GM12878 (cell line): Measurements from ENCODE around the gene PLD4. TPM values are rescaled to one million over a fixed set of nuclear protein-coding genes. Genes with fewer than 3 reads are reported as not detected.

ENCODE experiments used
- ATAC-seq: fragments of 200-7000 bp; cut with Tn5 transposase; 3 replicates; pipeline ENCODE4 v1.9.1; 2020; ENCODE audit warnings: mild to moderate bottlenecking, moderate library complexity
- BruUV-seq: library from RNA; stranded (reverse); fragments of 400-500 nt; replicated peaks from 2 replicates; lab custom pipeline; 2021; lab: Mats Ljungman, UMichigan
- CTCF ChIA-PET: fragments of 300-600 bp; sonication (Branson Sonifier 250); formaldehyde crosslinking; extraction: SDS; loops from one replicate; lab custom pipeline; 2021; ENCODE audit warnings: inconsistent platforms; lab: Yijun Ruan, JAX
- POLR2A ChIA-PET: fragments of 350-600 bp; formaldehyde crosslinking; extraction: SDS; loops from one replicate; lab custom pipeline; 2021; ENCODE audit warnings: inconsistent platforms; lab: Charles Lee
- RAD21 ChIA-PET: fragments of 300-600 bp; sonication (Branson Sonifier 250); formaldehyde crosslinking; loops from one replicate; lab custom pipeline; 2023; ENCODE audit warnings: antibody characterized with exemption; ENCODE audit not compliant: unreplicated experiment; lab: Charles Lee
- SMC1A ChIA-PET: fragments of 300-600 bp; sonication (Branson Sonifier 250); formaldehyde crosslinking; loops from one replicate; lab custom pipeline; 2023; ENCODE audit not compliant: unreplicated experiment, uncharacterized antibody; lab: Charles Lee
- DNase-seq: peaks from one replicate; pipeline ENCODE4 v3.0.0-alpha.2; 2011; ENCODE audit warnings: low read depth, low spot score
- FAIRE-seq: peaks from 3 replicates; lab custom pipeline; 2011; peaks lifted over from hg19 to GRCh38; lab: Jason Lieb, UNC
- H2AFZ ChIP-seq: 2 replicates; pipeline ENCODE4 v1.6.0; 2011; ENCODE audit warnings: low read depth, low read length, control low read depth; ENCODE audit not compliant: control insufficient read depth
- H3K27ac ChIP-seq: 2 replicates; pipeline ENCODE4 v1.5.1; 2011; ENCODE audit warnings: control low read depth; ENCODE audit not compliant: control insufficient read depth, insufficient read depth
- H3K27me3 ChIP-seq, 2 experiments: replicated peaks in 1 of 2; 2 replicates each; pipeline versions ENCODE4 v1.6.0 to v1.6.1; 2011; ENCODE audit warnings: low read length in 1 of 2; ENCODE audit not compliant: control insufficient read depth in 2 of 2, insufficient read depth in 2 of 2
- H3K36me3 ChIP-seq, 2 experiments: 2 replicates each; pipeline ENCODE4 v1.5.1; 2011; ENCODE audit warnings: low read length in 1 of 2; ENCODE audit not compliant: control insufficient read depth in 2 of 2, insufficient read depth in 2 of 2
- H3K4me1 ChIP-seq: 2 replicates; pipeline ENCODE4 v1.6.1; 2011; ENCODE audit warnings: mild to moderate bottlenecking, low read length, moderate library complexity, mixed read lengths; ENCODE audit not compliant: control insufficient read depth, insufficient read depth
- H3K4me2 ChIP-seq: 2 replicates; pipeline ENCODE4 v1.6.0; 2011; ENCODE audit warnings: control low read depth; ENCODE audit not compliant: control insufficient read depth, insufficient read depth
- H3K4me3 ChIP-seq: fragments of 200-600 bp; sonication (generic); 2 replicates; pipeline ENCODE4 v1.5.1; 2016
- H3K79me2 ChIP-seq: 2 replicates; pipeline ENCODE4 v1.6.0; 2011; ENCODE audit warnings: low read length; ENCODE audit not compliant: control insufficient read depth, insufficient read depth
- H3K9ac ChIP-seq: 2 replicates; pipeline ENCODE4 v1.8.0; 2011; ENCODE audit warnings: low read length, control low read depth, mixed read lengths; ENCODE audit not compliant: control insufficient read depth, insufficient read depth
- H3K9me3 ChIP-seq: replicated peaks from 3 replicates; pipeline ENCODE4 v1.5.1; 2011; ENCODE audit warnings: mild to moderate bottlenecking, low read length; ENCODE audit not compliant: control insufficient read depth, insufficient read depth
- H4K20me1 ChIP-seq: 2 replicates; pipeline ENCODE4 v1.6.0; 2011; ENCODE audit not compliant: control insufficient read depth, insufficient read depth
- DPF2 ChIP-seq: fragments of 450-650 bp; IDR thresholded peaks from 2 replicates; pipeline ENCODE4 v1.6.1; 2017; ENCODE audit warnings: mild to moderate bottlenecking
- HDAC2 ChIP-seq: fragments of 200-600 bp; sonication (generic); IDR thresholded peaks from 2 replicates; pipeline ENCODE4 v1.6.1; 2017
- IKZF2 ChIP-seq, 2 experiments: fragments of 450-650 bp; IDR thresholded peaks; 2 replicates each; pipeline ENCODE4 v1.6.1; 2017; ENCODE audit warnings: mild to moderate bottlenecking in 2 of 2, moderate library complexity in 2 of 2
- NKRF ChIP-seq: fragments of 450-650 bp; conservative IDR thresholded peaks from 2 replicates; pipeline ENCODE4 v1.6.1; 2017; ENCODE audit warnings: mild to moderate bottlenecking, moderate library complexity
- SRF ChIP-seq, 2 experiments: IDR thresholded peaks; 2 replicates each; pipeline ENCODE4 v1.6.1; 2011; ENCODE audit warnings: low read depth in 2 of 2, low read length in 2 of 2, mild to moderate bottlenecking in 1 of 2, moderate library complexity in 1 of 2
- WGBS: methylation state at CpG from one replicate; pipeline ENCODE4 v1.1.6; 2016; ENCODE audit warnings: low lambda C conversion rate; ENCODE audit not compliant: insufficient replicate concordance, insufficient coverage; ENCODE audit errors: missing lambda C conversion rate; 5-methylcytosine and 5-hydroxymethylcytosine counted together
- in situ Hi-C: fragments of 300-500 bp; cut with MboI; formaldehyde crosslinking; loops from 9 replicates; pipeline ENCODE4 v1.14.3; 2018; ENCODE audit warnings: mixed read lengths
- intact Hi-C: fragments of 100-400 bp; cut with micrococcal nuclease; formaldehyde crosslinking; loops from one replicate; pipeline ENCODE4 v1.14.2; 2022; ENCODE audit not compliant: unreplicated experiment
- polyA plus RNA-seq, 11 experiments: library from polyadenylated mRNA; depleted of rRNA in 4 of 11; unstranded in 6 of 11; stranded (reverse) in 5 of 11; fragments of >200 nt; fragmentation: Nextera tagmentation in 4 of 11; fragmentation: Illumina TruSeq in 1 of 11; extraction: Ambion mirVana in 4 of 11; extraction: Trizol in 1 of 11; gene quantifications; 1 replicate in 1 of 11; 2 replicates in 10 of 11; pipeline versions ENCODE4 v1.2.1 to v1.2.3, GENCODE V29; 2011 to 2016; ENCODE audit warnings: inconsistent platforms in 2 of 11, missing spikeins in 2 of 11, low read depth in 1 of 11
- total RNA-seq, 4 experiments: library from RNA; depleted of rRNA in 3 of 4; stranded (reverse); fragments of >200 nt in 3 of 4; fragmentation: Illumina TruSeq in 1 of 4; extraction: Trizol in 1 of 4; gene quantifications; 2 replicates each; pipeline versions ENCODE4 v1.2.1 to v1.2.3, GENCODE V29; 2013 to 2021

Gene PLD4
- total and polyA plus RNA-seq, 10 of the 15 experiments (the other 5 are each of a cell fraction or from before 2014, with no cell fraction given) = 0.20 to 57.7 (median 9.9) TPM

DNA sequence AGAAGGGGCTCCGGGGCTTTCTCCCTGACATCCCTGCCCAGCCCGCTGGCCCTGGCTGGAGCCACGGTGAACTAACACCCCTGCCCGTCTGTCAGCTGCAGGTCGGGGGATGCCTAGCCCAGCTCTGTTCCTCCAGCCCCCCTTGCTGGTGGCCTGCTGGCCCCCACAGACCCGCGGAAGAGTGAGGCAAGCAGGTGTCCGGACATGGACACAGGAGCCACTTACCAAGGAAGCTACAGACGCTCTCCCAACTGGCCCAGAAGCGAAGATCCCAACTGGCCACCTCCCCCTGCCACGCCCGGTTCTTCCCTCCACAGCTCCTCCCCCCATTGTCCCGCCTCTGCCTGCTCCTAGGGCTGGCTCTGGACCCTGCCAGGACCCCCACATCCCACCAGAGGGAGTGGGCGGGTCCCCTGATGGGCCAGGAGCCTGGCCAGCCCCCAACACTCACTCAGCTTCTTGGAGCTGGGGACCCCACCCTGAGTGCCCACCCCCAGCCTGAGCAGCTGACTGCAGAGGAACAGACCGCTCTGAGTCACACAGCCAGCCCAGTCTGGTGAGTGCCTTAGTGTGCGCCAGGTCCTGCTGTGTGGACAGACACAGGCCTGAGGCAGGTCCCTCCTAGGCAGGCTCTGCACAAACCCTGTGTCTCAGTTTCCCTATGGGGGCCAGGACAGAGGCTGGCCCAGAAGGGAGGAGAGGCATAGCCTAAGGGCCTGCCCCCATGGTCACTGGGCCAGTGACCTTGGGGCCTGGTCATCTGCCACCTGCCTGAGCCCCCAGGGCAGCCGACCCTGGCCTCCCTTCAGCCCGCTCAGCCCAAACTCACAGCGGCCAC, 45.8 kb downstream of the PLD4 start:
- POLR2A ChIA-PET = interaction anchor here (0.6 kb wide), 1 partner anchor 30 kb away, joined by 8 read pairs; no protein-coding TSS in a partner anchor
- no peak for TF ChIP-seq DPF2
- no peak for TF ChIP-seq NKRF
- TF ChIP-seq SRF (IDR thresholded peaks at IDR 0.05; ENCODE audit: low read depth in 2 of 2, low read length in 2 of 2) = no peak
- TF ChIP-seq HDAC2 = no peak
- no peak for TF ChIP-seq IKZF2 (IDR thresholded peaks at IDR 0.05)
- no peak for FAIRE-seq
- no peaks in the 10 kb centered on the region for H3K4me1 ChIP-seq
- ATAC-seq = no peak
- no peak overlapping the region for H3K9ac ChIP-seq
- H3K9me3 ChIP-seq = no peaks in the 10 kb centered on the region
- no peaks in the 10 kb centered on the region for H4K20me1 ChIP-seq
- DNase-seq = no peak
- no TSS peak for BruUV-seq
- no peaks in the 10 kb centered on the region for H3K36me3 ChIP-seq
- CTCF ChIA-PET = interaction anchor here (1.5 kb wide), 1 partner anchor 68 kb away, joined by 4 read pairs; no protein-coding TSS in a partner anchor
- intact Hi-C loops (loop anchor here (10.0 kb wide), 1 partner anchor 76 kb away; no protein-coding TSS in a partner anchor), in situ Hi-C loops (no loop called here)
- H3K4me2 ChIP-seq = no peak overlapping the region
- WGBS = 24% methylated on average over 19 of the region's 19 CpGs
- no peak overlapping the region for H3K4me3 ChIP-seq
- H3K27me3 ChIP-seq = peaks cover 6 to 9% of the 10 kb centered on the region in 2 experiments
- RAD21 ChIA-PET = no interaction called here
- H3K27ac ChIP-seq = no peak overlapping the region
- H3K79me2 ChIP-seq = no peaks in the 10 kb centered on the region
- H2AFZ ChIP-seq = no peak overlapping the region
- SMC1A ChIA-PET = no interaction called here
